Esophagus squamous epithelium (tissue), 4 donors: ENCODE data around the gene PDE4C.

ENCODE experiments used
- POLR2A ChIP-seq, 4 donors: fragments of 450-650 bp; IDR thresholded peaks; one replicate each; pipeline ENCODE4 v1.6.1; 2017; ENCODE audit warnings: antibody characterized with exemption in 4 of 4, mild to moderate bottlenecking in 4 of 4, moderate library complexity in 3 of 4
- TF ChIP-seq, protein P1 (sequence below), 6 experiments: fragments of 450-650 bp in 4 of 6; fragments of 200-600 bp in 2 of 6; sonication (generic) in 2 of 6; IDR thresholded peaks; one replicate each; pipeline ENCODE4 v1.5.1; 2016 to 2019; ENCODE audit warnings: antibody characterized with exemption in 6 of 6, mild to moderate bottlenecking in 4 of 6, moderate library complexity in 4 of 6

DNA sequence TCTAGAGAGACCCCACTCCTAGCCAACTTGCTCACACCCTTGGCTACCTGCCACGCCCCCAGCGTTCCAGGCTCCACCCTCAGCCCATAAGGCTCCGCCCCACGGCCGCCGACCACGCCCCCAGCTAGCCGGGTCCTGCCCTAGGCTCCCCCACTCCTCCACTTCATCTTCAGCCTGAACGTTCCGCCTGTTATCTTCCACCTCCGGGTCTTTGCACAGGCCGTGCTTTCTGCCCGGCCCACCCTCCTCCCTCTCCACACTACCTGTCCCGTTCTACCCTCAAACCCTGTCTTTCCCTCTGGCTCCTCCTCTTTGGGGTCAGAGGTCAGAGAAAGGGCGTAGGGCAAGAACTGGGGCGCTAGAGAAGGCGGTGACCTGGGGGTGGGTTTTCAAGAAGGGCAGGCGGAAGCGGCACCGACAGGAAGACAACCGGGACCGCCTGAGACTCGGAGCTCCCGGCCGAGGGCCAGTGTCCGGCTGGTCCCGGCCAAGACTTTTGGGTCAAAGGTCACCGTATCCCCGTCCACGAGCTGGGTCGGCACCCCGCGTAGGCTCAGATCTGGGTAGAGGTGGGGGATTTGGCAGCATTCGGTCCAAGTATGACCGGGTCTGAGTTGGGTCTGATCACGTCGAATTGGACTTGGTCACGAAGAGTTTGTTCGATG, 2.2 kb downstream of the PDE4C start:
- no peak for TF ChIP-seq POLR2A (IDR thresholded peaks at IDR 0.05)
- TF ChIP-seq, protein P1, sequence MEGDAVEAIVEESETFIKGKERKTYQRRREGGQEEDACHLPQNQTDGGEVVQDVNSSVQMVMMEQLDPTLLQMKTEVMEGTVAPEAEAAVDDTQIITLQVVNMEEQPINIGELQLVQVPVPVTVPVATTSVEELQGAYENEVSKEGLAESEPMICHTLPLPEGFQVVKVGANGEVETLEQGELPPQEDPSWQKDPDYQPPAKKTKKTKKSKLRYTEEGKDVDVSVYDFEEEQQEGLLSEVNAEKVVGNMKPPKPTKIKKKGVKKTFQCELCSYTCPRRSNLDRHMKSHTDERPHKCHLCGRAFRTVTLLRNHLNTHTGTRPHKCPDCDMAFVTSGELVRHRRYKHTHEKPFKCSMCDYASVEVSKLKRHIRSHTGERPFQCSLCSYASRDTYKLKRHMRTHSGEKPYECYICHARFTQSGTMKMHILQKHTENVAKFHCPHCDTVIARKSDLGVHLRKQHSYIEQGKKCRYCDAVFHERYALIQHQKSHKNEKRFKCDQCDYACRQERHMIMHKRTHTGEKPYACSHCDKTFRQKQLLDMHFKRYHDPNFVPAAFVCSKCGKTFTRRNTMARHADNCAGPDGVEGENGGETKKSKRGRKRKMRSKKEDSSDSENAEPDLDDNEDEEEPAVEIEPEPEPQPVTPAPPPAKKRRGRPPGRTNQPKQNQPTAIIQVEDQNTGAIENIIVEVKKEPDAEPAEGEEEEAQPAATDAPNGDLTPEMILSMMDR (IDR thresholded peaks at IDR 0.05): peak in 1 of 6 experiments; percentile 9
